Bronchial smooth muscle cell (primary cell): Measurements from ENCODE around the gene ZBTB8B. TPM values are rescaled to one million over a fixed set of nuclear protein-coding genes. Genes with fewer than 3 reads are reported as not detected.

Source experiments
- total RNA-seq: library from RNA; depleted of rRNA; stranded (reverse); fragments of >200 nt; gene quantifications from 2 replicates; pipeline ENCODE4 v1.2.1, GENCODE V29; 2014

The ZBTB8B gene
- total RNA-seq = under 0.01 TPM in 2 replicates

DNA sequence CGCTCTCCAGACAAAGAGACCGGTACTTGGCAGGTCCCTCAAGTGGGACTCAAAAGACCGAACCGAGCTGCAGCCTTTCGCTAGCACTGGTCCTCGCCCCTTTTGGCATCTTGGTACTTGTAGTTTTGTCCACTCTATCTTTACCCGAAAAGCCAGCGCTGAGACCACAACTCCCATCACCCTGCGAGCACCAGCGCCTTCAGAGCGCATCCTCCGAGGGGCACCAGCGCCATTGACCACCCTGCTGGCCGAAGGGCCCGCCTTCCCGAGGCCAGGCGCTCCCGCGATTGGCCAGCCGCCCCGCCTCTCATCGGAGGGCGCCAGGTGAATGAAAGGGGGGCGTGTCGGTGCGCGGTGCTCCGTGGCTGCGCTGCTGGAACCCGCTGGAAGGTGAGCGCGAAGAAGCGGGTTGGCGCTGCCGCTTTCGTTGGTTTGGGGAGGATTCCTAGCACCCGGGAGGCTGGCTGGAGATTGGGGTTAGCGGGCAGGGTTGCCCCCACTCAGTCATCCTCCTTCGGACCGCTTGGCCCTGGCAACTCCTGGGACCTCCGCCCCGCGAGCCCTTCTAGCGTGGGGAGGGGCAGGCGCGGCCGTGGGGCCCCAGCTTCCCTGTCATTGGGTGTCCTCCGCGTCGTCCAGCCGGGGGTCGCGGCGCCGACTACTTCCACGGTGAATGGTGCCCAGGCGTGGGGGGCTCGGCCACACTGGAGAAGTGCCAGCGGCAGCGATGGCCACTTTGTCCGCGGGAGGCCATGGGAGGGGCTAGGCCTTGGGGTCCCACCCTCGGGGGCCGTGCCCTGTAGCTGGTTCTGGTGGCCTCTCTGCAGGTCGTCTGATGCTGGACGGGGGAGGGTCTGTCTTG lies at the start of gene ZBTB8B:
Gene ZBTB8B (plus strand): TSS at position 357 of the 862 bp plus-strand sequence. CDS start 5,553 bp downstream, outside the sequence.

Other genes starting within 250 kb of the ZBTB8B start
- 15.4 and 17.7 TPM in 2 replicates for gene TMEM234, start 242.7 kb upstream of the ZBTB8B start, total RNA-seq
- gene EIF3I, start 242.7 kb upstream of the ZBTB8B start, total RNA-seq = 352 and 375 TPM in 2 replicates
- gene FAM167B, start 217.8 kb upstream of the ZBTB8B start, total RNA-seq = 0.34 and 0.47 TPM in 2 replicates
- 0.16 TPM in 1 of 2 replicates, not detected in the other for gene LCK, start 213.8 kb upstream of the ZBTB8B start, total RNA-seq
- gene HDAC1, start 173.0 kb upstream of the ZBTB8B start, total RNA-seq = 82.8 and 94.3 TPM in 2 replicates
- gene MARCKSL1, start 128.8 kb upstream of the ZBTB8B start, total RNA-seq = 15.8 and 19.0 TPM in 2 replicates
- gene FAM229A, start 102.6 kb upstream of the ZBTB8B start, total RNA-seq = 0.95 and 1.5 TPM in 2 replicates
- 0.63 and 0.86 TPM in 2 replicates for gene TSSK3, start 102.5 kb upstream of the ZBTB8B start, total RNA-seq
- gene BSDC1, start 70.6 kb upstream of the ZBTB8B start, total RNA-seq = 50.3 and 51.9 TPM in 2 replicates
- 4.7 and 7.0 TPM in 2 replicates for gene ZBTB8A, start 74.4 kb downstream of the ZBTB8B start, total RNA-seq
- gene ZBTB8OS, start 185.5 kb downstream of the ZBTB8B start, total RNA-seq = 48.1 and 69.9 TPM in 2 replicates
- 62.4 and 121 TPM in 2 replicates for gene RBBP4, start 186.1 kb downstream of the ZBTB8B start, total RNA-seq
- 108 TPM in 2 replicates for gene SYNC, start 237.7 kb downstream of the ZBTB8B start, total RNA-seq